HK-2 (cell line): ENCODE data around the gene NLGN1.

Experiments used
- DNase-seq: peaks from one replicate; pipeline ENCODE4 v3.0.0-alpha.2; 2018; ENCODE audit not compliant: unreplicated experiment

The NLGN1 gene

DNA sequence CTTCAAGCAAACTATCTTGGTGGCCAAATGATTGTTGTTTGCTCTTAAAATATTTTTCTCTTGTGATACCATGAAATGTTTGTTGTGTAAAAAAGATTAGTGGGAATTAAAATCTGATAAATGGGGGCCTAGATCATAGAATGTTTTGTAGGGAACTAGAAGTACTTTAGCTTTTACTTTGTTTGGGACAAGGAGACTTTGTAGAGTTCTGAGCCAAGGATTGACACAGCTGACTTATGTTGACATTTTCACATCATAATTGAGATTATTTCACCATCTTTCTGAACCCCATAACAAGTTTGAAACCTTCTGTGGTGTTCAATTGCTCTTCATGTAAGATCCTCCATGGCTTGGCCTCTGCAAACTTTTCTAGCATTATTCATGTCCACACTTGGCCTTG, 235.4 kb downstream of the NLGN1 start:
- DNase-seq = no peak

DNA sequence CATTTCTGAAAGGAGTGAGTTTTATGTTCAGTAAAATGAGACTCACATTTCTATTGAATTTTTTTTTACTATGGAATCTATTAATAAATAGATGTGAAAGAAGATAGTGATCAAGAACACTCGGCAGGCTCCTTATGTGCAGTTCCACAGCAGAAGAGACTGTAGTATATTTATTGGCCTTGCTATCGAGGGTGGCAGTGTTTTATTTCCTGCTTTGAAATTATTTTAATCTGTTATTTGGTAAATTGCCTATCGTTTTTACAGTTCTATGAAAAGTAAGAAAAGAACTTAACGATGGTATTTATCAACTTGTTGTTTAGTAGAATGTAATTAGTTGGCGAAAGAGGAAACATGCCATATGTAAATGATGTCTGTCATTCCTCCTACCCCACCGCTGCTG, 238.3 kb downstream of the NLGN1 start:
- no peak for DNase-seq

DNA sequence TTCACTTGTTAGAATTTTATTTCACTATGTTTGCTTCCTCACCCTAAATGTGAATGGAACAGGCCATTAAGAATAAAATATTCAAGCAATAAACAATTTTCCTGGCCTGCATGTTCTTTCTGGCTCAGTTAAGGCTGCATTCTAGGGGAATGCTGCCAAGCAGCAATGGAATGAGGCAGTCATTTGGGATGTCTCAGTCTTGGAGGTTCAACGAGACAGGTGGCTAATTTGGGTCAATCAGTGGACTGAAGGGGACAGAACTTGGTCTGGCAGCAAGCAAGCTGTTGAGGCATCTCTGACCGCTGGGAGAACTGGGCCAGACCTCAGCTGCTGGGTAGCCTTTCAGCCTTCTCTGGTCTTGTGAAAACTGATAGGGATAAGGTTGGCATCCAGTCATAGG, 241.6 kb downstream of the NLGN1 start:
- DNase-seq = no peak

DNA sequence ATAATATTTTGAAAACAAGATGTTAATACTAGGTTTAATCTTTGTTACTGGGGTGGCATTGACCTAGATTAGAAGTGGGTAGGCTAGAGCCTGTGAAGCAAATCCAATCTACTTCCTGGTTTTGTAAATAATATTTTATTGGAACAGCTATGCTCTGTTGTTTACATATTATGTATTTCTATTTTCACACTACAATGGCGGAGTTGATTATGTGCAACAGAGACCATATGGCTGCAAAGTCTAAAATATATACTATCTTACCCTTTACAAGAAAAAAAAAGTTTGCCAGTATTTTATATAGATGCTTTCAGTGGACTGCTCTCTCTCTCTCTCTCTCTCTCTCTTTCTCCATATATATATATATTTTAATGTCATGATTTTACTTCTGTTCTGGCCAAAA, 244.2 kb downstream of the NLGN1 start:
- DNase-seq = no peak

DNA sequence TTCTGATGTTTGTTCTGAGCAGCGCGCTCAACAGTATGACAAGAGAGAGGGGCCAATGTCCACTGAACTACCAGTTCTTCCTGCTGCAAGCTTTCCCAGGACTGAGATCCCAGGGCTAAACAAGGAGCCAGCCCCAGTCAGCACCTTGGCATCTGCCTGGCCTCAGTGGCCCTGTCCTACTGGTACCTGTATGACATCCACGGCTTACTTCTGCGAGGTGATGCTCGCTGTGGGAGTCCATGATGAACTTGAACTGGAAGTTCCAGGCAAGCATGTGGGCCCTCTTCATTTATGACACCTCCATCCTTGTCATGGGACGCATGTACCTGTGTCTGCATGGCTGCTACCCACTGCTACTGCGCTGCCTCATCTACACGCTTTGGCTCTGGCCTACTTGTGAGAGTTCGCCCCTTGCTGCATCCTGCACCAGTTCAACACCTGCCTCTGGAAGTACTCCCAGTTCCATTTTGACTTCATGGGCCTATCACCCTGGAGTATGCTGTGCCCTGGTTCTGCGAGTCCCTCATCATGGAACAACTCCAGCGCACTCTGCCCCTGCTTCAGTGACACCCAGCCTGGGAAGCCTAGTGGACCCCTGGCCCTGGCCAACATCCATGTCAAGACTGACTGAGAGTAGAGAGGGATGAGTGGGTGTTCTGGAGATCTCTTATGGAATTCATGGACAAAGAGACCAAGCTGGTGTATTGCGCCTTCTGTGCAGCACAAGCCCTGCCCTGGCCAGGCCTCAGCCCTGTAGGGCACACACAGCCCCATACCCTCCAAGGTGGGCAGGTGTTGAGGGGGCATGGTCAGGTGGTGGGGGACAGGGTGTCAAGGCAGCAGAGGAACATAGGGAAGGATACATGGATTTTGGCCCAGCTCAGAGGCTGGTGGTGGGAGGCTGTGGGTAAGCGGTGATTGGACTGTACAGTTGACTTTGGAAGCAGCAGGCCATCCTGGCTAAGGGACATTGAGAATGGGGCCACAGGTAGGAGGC, 246.8 kb downstream of the NLGN1 start:
- DNase-seq = no peak

DNA sequence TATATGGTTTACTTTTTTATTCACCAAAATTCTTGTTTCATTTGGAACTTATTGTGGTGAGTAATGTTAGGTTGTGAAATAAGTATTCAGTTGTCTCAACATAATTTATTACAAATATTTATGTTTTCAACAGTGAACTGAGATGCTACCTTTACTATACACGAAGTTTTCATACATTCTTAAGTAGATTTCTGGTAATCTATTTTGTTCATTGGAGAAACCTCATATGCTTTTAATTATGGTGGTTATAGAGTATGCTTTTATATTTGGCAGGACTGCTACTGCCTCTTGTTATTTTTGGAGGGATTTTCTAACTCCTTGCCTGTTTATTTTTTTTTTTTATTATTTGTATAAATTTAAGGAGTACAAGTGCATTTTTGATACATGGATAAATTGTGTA, 253.1 kb downstream of the NLGN1 start:
- DNase-seq = no peak

DNA sequence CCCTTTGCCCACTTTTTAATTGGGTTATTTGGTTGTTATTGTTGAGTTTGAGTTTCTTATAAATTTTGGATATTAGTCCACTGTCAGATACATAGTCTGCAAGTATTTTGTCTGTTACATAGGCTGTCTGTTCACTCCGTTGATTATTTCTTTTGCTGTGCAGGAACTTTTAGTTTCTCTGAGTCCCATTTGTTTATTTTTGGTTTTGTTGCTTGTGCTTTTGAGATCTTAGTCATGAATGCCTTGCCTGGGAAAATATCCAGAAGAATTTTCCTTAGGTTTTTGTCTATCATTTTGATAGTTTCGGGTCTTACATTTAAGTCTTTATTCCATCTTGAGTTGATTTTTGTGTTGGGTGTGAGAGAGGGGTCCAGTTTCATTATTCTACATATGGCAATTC, 254.5 kb downstream of the NLGN1 start:
- no peak for DNase-seq

DNA sequence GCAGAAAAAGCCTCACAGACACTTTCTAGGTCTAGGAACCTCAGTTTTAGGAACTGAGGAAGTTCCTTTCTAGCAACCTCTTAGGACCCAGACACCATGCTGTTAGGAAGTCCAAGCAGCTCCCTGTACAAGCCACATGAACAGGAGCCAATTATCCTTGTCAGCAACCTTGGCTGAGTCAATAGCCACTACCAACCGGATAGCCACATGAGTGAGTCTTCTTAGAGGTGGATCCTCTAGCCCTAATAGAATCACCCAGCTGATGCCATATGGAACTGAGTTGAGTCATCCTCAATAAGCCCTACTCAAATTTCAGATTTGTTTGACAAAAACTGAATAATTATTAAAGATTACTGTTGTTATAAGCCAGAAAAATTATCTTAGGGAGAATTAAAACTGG, 256.2 kb downstream of the NLGN1 start:
- DNase-seq = no peak

DNA sequence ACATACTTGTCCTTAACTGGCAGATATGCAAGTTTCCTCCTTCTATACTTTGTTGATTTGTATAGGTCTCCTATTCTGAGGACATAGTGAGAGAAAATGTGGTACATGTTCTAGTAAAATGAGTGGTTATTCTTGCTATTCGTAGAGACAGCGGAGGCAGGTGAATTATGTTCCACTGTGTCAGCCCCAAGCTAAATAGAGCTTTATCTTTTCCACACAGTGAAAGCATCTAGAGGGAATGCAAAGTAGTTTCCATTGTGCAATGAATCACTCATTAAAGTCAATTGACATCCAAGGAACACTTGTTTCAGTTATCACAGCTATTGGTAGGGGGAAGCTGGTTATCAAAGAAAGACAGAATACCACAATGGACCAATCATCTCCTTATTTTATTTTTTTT, 262.4 kb downstream of the NLGN1 start:
- DNase-seq = no peak

DNA sequence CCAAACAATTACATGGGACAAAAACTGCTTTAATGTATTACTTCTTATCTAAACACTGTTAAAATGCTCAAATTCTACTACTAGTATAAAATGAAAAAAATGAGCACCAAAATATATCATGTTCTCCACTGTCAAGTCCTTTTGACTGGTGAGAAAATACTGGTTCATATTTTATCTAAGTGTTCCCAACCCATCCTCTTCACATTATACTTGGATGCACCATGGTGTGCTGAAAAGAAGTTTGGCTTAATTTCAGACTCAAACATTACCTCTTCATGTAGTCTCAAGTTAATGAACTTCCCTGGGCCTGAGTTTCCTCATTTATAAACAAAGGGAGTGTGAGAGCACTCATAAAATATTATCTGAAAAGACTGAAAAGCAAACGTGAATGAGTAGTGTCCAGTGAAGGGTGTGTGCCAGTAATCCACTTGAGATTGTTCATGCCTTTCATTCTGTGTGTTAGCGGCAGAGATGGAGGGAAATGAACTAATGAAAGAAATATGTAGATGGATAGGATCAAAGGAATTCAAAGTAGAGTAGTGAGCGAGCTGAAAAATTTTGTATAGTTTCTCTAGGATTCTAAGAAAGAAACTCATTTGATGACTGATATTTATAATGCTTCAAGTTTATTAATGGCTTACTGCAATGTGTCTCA, 263.2 kb downstream of the NLGN1 start:
- no peak for DNase-seq

DNA sequence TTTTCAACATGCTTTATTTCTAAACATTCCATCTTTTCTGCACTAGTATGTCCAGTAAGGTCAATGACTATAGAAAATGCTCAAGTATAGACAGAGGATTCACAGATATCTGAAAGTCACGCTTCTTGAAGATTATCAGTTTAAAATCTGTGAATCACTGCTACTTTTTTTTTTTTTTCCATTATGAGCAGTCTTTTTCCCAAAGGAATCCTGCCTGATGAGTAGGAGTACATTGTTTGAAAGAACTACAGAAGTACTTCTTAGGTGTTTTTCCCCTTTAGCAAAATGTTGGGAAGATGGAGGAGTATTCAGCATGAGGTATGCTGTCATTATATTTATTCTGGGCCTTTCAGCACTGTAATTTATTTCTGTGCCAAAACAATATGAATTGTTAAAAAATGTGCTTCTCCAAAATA, 266.2 kb downstream of the NLGN1 start:
- DNase-seq = no peak

DNA sequence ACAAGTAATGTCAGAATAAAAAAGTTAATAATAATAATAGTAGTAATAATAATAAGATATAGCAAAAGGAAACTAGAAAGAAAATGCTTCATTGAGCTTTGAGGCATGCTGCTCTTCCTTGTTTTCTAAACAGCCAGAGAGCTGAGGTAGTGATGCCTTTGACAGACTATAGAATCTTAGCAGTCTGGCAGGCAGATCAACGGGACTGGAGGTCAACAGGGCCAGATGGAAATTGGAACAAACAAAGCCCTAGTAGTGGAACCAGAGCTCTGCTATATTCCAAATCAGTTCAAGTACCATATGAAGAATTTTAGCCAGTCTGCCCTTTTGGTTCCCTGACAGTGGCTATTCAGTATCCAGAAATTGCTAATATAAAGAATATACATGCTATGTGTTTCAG, 278.6 kb downstream of the NLGN1 start:
- no peak for DNase-seq

DNA sequence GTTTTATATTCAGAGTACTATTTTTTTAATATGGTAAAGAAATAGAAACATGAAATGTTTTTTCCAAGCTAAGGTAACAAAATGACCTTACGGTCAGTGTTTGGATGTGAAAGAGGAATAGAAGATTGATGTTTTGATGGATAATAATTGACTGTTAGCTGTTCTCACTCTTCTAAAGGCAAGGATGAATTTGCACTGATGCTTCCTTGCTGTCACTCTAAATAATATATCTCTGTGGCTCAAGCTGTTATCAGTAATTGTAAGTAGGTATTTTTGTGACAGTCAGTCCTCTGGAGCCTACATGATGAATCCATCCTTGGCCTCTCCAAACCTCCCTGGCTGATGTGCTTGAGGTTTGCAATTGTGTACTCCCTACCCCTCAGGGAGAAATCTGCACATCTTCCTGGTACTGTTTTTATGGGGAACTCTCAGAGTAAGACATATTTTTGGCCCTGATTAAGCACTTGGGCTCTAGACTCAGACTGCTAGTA, 283.7 kb downstream of the NLGN1 start:
- no peak for DNase-seq

DNA sequence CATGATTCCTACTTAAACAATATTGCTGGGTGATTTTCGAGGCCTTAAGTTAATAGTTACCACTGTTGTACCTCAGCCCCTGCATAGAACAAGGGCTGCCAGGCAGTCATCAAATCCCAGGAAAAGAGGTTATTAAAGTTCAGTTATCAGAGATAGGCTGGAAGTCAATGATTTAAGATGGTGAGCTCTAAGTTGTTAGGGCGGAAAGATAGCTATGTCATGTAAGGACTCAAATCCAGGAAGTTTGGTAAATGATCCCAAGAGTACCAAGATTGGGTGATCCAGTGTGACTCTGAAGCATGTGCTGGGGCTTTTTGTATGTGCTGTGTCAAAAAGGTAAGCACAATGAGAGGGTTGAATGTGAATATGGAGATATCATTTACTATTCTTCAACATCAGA, 287.9 kb downstream of the NLGN1 start:
- DNase-seq = no peak

DNA sequence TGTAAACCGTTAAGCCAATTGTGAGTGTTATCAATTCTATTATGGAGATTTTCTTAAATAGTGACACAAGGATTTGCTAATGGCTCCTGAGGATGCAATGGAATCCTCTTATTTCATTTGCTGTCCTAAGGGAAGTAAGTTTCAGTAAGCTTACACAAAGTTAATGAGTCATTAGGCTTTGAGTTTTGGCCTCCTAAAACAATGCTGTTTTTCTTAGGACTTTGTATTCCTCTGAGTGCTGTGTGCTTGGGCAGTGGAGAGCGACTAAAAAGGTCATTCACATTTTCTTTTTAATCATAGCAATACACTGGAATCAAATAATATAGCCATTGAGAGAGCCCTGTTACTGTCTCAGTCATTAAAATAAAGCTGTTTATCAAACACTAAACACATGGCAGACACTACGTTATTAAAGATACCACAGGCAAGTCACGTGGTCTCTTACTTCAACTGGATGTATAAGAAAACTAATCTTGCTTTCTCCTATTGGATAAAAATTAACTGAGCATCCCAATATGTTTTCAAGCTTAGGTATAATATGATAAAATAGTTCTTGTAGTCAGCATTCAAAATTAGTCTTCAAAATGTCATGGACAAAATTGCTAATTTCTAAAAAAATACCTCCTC, 290.8 kb downstream of the NLGN1 start:
- DNase-seq = no peak

DNA sequence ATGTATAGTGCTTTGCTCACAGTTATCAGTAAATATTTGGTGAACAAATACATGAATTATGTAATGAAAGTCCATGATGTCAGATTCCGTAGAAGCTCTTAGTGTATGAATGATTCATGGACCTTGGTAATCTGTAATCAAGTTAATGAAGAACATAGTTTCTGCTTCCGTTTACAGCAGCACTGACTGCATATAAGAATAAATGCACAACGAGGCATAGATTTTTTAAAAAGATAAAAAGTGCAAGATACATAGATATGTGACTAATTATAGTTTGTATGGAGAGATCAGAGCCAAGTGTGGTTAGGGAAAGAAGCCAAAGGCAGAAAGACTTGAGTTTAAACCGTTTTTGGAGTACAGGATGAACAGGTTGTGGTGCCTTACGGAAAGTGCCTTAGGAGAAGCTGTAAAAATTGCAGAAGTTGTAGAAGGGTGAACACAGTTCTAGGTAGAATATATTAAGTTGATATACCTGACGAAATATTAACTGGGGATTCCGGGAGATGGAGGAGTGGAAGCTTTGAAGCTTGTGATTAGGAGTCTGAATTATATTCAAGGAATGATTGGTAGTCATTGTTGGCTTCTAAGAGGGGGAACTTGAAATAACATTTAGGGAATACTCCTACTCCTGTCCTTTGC, 293.1 kb downstream of the NLGN1 start:
- no peak for DNase-seq

DNA sequence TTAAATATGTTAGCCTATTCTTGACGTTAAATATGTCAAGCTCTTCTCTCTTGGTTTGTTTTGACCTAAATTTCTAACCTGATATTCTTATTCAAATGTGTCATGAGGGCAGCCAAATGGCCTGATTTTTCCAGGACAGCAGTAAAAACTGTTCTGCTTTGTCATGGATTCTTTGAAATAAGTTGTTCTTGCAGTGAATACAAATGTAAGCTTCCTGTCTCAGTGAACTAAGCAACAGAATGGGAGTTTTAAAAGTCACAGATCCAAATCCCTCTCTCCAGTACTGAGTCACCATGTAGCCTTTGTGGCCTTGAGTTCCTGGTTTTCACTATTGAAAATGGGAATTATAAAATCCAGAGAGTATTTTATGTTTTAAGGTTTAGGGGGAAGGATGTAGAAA, 301.8 kb downstream of the NLGN1 start:
- DNase-seq = no peak

DNA sequence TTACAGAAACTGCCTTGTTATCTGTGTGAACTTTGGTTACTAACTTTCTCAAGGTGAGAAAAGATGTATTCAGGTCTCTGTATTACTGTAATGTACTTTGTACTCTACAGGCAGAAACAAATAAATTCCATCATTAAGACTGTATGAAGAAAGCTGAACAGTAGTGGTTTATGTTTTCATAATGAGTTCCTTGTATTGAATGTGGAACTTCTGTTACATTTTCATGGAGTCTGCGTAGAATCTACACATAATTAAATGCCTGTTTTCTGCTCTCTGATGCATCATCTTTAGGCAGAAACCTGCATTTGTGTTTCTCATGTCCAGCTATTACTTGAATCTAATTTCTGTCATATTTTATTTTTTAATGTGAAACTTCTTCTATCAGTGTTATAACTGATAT, 302.8 kb downstream of the NLGN1 start:
- DNase-seq = no peak

DNA sequence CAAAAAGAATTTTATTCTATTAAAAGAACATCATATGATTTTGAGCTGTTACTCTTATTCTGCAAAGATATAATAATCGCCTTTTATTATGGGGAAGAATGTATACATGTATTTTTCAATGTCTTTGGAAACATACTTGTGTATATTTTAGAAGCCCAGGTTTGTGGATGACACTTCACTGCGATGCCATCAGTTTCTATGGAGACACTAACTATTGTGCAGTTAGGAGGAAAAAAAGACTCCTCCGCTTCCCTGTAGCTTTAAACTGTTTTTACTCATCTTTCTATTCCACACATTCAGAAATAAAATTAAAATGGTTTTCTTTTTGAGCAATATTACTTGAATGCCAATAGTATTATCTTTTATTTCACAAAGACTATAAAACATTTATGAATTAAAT, 305.0 kb downstream of the NLGN1 start:
- DNase-seq = no peak

DNA sequence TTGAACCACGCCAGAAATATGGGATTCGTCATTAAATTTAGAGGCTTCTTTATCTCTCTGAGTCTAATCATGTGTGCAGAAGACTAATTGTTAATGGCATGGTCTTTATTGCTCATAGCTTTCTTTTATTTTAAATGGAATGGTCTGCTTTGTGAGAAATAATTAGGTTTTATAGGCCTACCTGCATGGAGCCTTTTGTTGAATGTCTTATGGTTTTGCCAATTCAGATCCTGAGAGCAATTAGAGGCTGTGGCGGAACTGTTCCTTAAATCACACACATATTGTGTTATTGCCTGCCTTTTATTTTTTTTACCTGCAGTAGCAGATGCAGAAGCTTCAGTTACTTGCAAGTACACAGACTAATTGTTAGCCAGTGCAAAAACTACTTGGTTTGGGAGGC, 306.2 kb downstream of the NLGN1 start:
- DNase-seq = no peak

DNA sequence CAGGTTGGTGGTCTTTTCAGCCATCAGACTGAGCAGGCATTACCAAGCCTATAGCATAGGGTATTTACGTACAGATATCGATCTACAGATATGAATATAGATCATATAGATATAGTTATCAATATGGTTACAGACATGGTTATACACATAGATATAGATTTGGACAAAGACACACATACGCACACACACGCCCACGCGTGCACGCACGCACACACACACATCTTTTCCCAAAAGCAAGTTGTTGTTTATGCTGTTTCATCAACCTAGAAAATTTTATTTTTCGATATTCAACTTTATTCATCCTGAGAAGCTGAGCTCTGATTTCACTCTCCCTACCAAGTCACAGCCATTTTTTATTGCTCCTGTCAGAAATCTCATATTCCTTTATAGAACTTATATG, 309.1 kb downstream of the NLGN1 start:
- no peak for DNase-seq

DNA sequence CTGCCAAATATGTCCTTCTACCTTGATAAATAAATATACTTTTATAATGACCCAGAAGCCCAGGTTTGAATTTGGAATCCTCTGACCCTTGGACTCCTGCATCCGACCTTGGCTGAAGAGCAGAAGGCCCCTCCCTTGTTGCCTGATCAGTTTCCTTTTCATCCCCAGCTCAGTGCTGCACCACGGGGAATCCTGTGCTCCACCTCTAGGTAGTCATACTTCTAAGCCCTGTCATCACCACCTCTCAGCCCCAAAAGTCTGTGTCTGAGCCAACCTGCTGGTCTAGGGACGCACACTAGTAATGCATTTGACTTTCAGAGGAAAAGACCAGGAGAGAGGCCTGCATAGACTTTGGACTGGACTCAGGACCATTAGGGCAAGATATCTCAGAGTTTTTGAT, 310.6 kb downstream of the NLGN1 start:
- DNase-seq = no peak
